DOHH2 (cell line): ENCODE results near the gene SYT6.

Source experiments
- H3F3A ChIP-seq: fragments of 200-600 bp; sonication (generic), shearing (Covaris generic); 2 replicates; pipeline ENCODE4 v1.6.0; 2016; ENCODE audit warnings: antibody characterized with exemption, mild to moderate bottlenecking; ENCODE audit not compliant: control insufficient read depth, insufficient read depth
- H3K27ac ChIP-seq: fragments of 200-600 bp; sonication (generic); 2 replicates; pipeline ENCODE4 v1.5.1; 2014; ENCODE audit warnings: low read depth, mild to moderate bottlenecking, low read length, moderate library complexity
- H3K27me3 ChIP-seq: fragments of 200-600 bp; sonication (generic); 2 replicates; pipeline ENCODE4 v1.6.1; 2014; ENCODE audit warnings: mild to moderate bottlenecking, low read length, mixed read lengths; ENCODE audit not compliant: control insufficient read depth
- H3K36me3 ChIP-seq: fragments of 200-600 bp; sonication (generic); 2 replicates; pipeline ENCODE4 v1.6.1; 2014; ENCODE audit warnings: mild to moderate bottlenecking, low read length, moderate library complexity, mixed read lengths; ENCODE audit not compliant: control insufficient read depth
- H3K4me1 ChIP-seq: fragments of 200-600 bp; sonication (generic); 2 replicates; pipeline ENCODE4 v1.6.1; 2014; ENCODE audit warnings: mild to moderate bottlenecking, low read length, mixed read lengths; ENCODE audit not compliant: control insufficient read depth
- H3K4me2 ChIP-seq: fragments of 200-600 bp; sonication (generic); 2 replicates; pipeline ENCODE4 v1.6.0; 2014; ENCODE audit warnings: mild to moderate bottlenecking, low read length, moderate library complexity
- H3K4me3 ChIP-seq: fragments of 200-600 bp; sonication (generic); 2 replicates; pipeline ENCODE4 v1.5.1; 2014; ENCODE audit warnings: mild to moderate bottlenecking, low read length, mixed read lengths
- H3K79me2 ChIP-seq: fragments of 200-600 bp; sonication (generic); 2 replicates; pipeline ENCODE4 v1.6.1; 2014; ENCODE audit warnings: mild to moderate bottlenecking, low read length, mixed read lengths; ENCODE audit not compliant: control insufficient read depth
- H3K9me2 ChIP-seq: fragments of 200-600 bp; sonication (generic); replicated peaks from 2 replicates; pipeline ENCODE4 v1.6.1; 2014; ENCODE audit warnings: mild to moderate bottlenecking, low read length, mixed read lengths; ENCODE audit not compliant: control insufficient read depth
- H3K9me3 ChIP-seq: fragments of 200-600 bp; sonication (generic); 2 replicates; pipeline ENCODE4 v1.6.1; 2014; ENCODE audit warnings: antibody characterized with exemption, low read length, mixed read lengths; ENCODE audit not compliant: control insufficient read depth, insufficient read depth
- H4K20me1 ChIP-seq: fragments of 200-600 bp; sonication (generic); 2 replicates; pipeline ENCODE4 v1.6.0; 2014; ENCODE audit warnings: low read depth, mild to moderate bottlenecking, antibody characterized with exemption, low read length, moderate library complexity; ENCODE audit not compliant: control insufficient read depth, insufficient read depth
- CTCF ChIP-seq: fragments of 200-600 bp; sonication (generic); IDR thresholded peaks from one replicate; pipeline ENCODE4 v1.5.1; 2014; ENCODE audit warnings: antibody characterized with exemption, mild to moderate bottlenecking, low read depth, low read length; ENCODE audit not compliant: poor library complexity, severe bottlenecking
- EZH2phosphoT487 ChIP-seq: fragments of 200-600 bp; sonication (generic); IDR thresholded peaks from 2 replicates; pipeline ENCODE4 v1.6.1; 2017; ENCODE audit warnings: borderline replicate concordance, mild to moderate bottlenecking, antibody characterized with exemption, low read length, moderate library complexity, mixed read lengths

SYT6 gene

GRCh38 chr1:114154146-114154962 lies 685 bp upstream of the SYT6 start:
- Histone ChIP-seq H3F3A (no peaks in the 10 kb centered on the region), H3K9me2 (no peaks in the 10 kb centered on the region), H3K36me3 (no peaks in the 10 kb centered on the region), H3K4me3 (no peak overlapping the region), H3K27ac (no peak overlapping the region), H3K9me3 (no peaks in the 10 kb centered on the region), H3K27me3 (0 out of 2 replicates have a peak, but pooled peaks cover 6% of the 10 kb centered on the region), H3K4me2 (no peak overlapping the region), H3K79me2 (no peaks in the 10 kb centered on the region), H3K4me1 (no peaks in the 10 kb centered on the region), H4K20me1 (no peaks in the 10 kb centered on the region)
- TF ChIP-seq CTCF = no peak
- no peak for TF ChIP-seq EZH2phosphoT487

GRCh38 chr1:114152508-114153260 lies 985 bp downstream of the SYT6 start:
- Histone ChIP-seq H3K79me2 (no peaks in the 10 kb centered on the region), H3K9me2 (no peaks in the 10 kb centered on the region), H4K20me1 (no peaks in the 10 kb centered on the region), H3K9me3 (no peaks in the 10 kb centered on the region), H3K27ac (no peak overlapping the region), H3K27me3 (0 out of 2 replicates have a peak, but pooled peaks cover 6% of the 10 kb centered on the region), H3K36me3 (no peaks in the 10 kb centered on the region), H3F3A (no peaks in the 10 kb centered on the region), H3K4me2 (no peak overlapping the region), H3K4me3 (no peak overlapping the region), H3K4me1 (no peaks in the 10 kb centered on the region)
- TF ChIP-seq EZH2phosphoT487 (no peak), CTCF (no peak)

GRCh38 chr1:114152089-114152507 lies 1.6 kb downstream of the SYT6 start:
- no peak overlapping the region for H3K4me2 ChIP-seq
- H4K20me1 ChIP-seq = no peaks in the 10 kb centered on the region
- H3K27me3 ChIP-seq = peaks cover 7% of the 10 kb centered on the region; the same call in 1 of the 2 replicates

More at GRCh38 chr1:114152089-114152507, 1.6 kb downstream of the SYT6 start:
- H3K27ac ChIP-seq = no peak overlapping the region
- H3K9me2 ChIP-seq = no peaks in the 10 kb centered on the region
- TF ChIP-seq EZH2phosphoT487 = no peak
- TF ChIP-seq CTCF = no peak
- no peaks in the 10 kb centered on the region for H3K9me3 ChIP-seq
- no peaks in the 10 kb centered on the region for H3F3A ChIP-seq
- no peak overlapping the region for H3K4me3 ChIP-seq
- no peaks in the 10 kb centered on the region for H3K79me2 ChIP-seq
- H3K4me1 ChIP-seq = no peaks in the 10 kb centered on the region
- H3K36me3 ChIP-seq = no peaks in the 10 kb centered on the region
